Coronary artery (tissue), 2 donors: ENCODE measurements around the gene PFKP.

ENCODE experiments used
- DNase-seq: peaks from one replicate; pipeline ENCODE4 v3.0.0-alpha.2; 2017; ENCODE audit warnings: low spot score
- H3K27ac ChIP-seq, 2 donors: fragments of 200-600 bp; sonication (generic); one replicate each; pipeline ENCODE4 v1.5.1; 2016 to 2019
- H3K4me3 ChIP-seq: fragments of 200-600 bp; sonication (generic); 2 replicates; pipeline ENCODE4 v1.5.1; 2016; ENCODE audit warnings: mild to moderate bottlenecking, moderate library complexity
- CTCF ChIP-seq: fragments of 200-600 bp; sonication (generic); IDR thresholded peaks from one replicate; pipeline ENCODE4 v1.5.1; 2019; ENCODE audit warnings: antibody characterized with exemption

Gene PFKP

GRCh38 chr10:3122486-3123205, 55.3 kb downstream of the PFKP start:
- no peak for DNase-seq
- Histone ChIP-seq H3K4me3 (no peak overlapping the region), H3K27ac (no peak overlapping the region)
- TF ChIP-seq CTCF = no peak

- no peak for DNase-seq
- no peak for TF ChIP-seq CTCF
- no peak overlapping the region for H3K27ac ChIP-seq
Measured at GRCh38 chr10:3123571-3124411, 56.4 kb downstream of the PFKP start.

GRCh38 chr10:3124412-3125175, 57.2 kb downstream of the PFKP start:
- Histone ChIP-seq H3K4me3 (no peak overlapping the region), H3K27ac (no peak overlapping the region)
- no peak for TF ChIP-seq CTCF
- no peak for DNase-seq

More at GRCh38 chr10:3123571-3124411, 56.4 kb downstream of the PFKP start:
- H3K4me3 ChIP-seq = no peak overlapping the region

GRCh38 chr10:3125527-3126170, 58.3 kb downstream of the PFKP start:
- Histone ChIP-seq H3K4me3 (no peak overlapping the region), H3K27ac (no peak overlapping the region)
- DNase-seq = no peak
- TF ChIP-seq CTCF = no peak

- no peak for TF ChIP-seq CTCF
- DNase-seq = no peak
- H3K27ac ChIP-seq = no peak overlapping the region
- no peak overlapping the region for H3K4me3 ChIP-seq
Measured at GRCh38 chr10:3126249-3126648, 58.9 kb downstream of the PFKP start.

GRCh38 chr10:3126741-3127346, 59.5 kb downstream of the PFKP start:
- DNase-seq = no peak
- no peak for TF ChIP-seq CTCF
- H3K4me3 ChIP-seq = no peak overlapping the region

More at GRCh38 chr10:3126741-3127346, 59.5 kb downstream of the PFKP start:
- no peak overlapping the region for H3K27ac ChIP-seq
